Smooth muscle cell (in vitro differentiated cells): ENCODE data around the gene VIT. TPM values are rescaled to one million over a fixed set of nuclear protein-coding genes. Genes with fewer than 3 reads are reported as not detected.

ENCODE experiments used
- DNase-seq: peaks from one replicate; lab custom pipeline; 2025; ENCODE audit not compliant: unreplicated experiment; lab: John Stamatoyannopoulos, UW
- H2AFZ ChIP-seq: fragments of 200-600 bp; sonication (generic); 2 replicates; pipeline ENCODE4 v1.6.0; 2016; ENCODE audit warnings: antibody characterized with exemption, low read depth, mild to moderate bottlenecking
- H3F3A ChIP-seq: fragments of 200-600 bp; sonication (generic); 2 replicates; pipeline ENCODE4 v1.6.0; 2017; ENCODE audit warnings: antibody characterized with exemption, low read depth
- H3K27ac ChIP-seq: fragments of 200-600 bp; sonication (generic); 2 replicates; pipeline ENCODE4 v1.5.1; 2016; ENCODE audit warnings: low read depth, mild to moderate bottlenecking
- H3K27me3 ChIP-seq: fragments of 200-600 bp; sonication (generic); 2 replicates; pipeline ENCODE4 v1.6.1; 2016; ENCODE audit warnings: low read depth, mild to moderate bottlenecking
- H3K36me3 ChIP-seq: fragments of 200-600 bp; sonication (generic); 2 replicates; pipeline ENCODE4 v1.5.1; 2016; ENCODE audit warnings: low read depth
- H3K4me1 ChIP-seq: fragments of 200-600 bp; sonication (generic); 2 replicates; pipeline ENCODE4 v1.5.1; 2016; ENCODE audit warnings: low read depth
- H3K4me2 ChIP-seq: fragments of 200-600 bp; sonication (generic); 2 replicates; pipeline ENCODE4 v1.6.0; 2016; ENCODE audit warnings: mild to moderate bottlenecking
- H3K4me3 ChIP-seq: fragments of 200-600 bp; sonication (generic); 2 replicates; pipeline ENCODE4 v1.5.1; 2016; ENCODE audit warnings: mild to moderate bottlenecking
- H3K79me2 ChIP-seq: fragments of 200-600 bp; sonication (generic); 2 replicates; pipeline ENCODE4 v1.6.0; 2016; ENCODE audit warnings: low read depth, mild to moderate bottlenecking
- H3K9ac ChIP-seq: fragments of 200-600 bp; sonication (generic); 2 replicates; pipeline ENCODE4 v1.6.0; 2016; ENCODE audit warnings: low read depth
- H3K9me3 ChIP-seq: fragments of 200-600 bp; sonication (generic); replicated peaks from 2 replicates; pipeline ENCODE4 v1.5.1; 2016; ENCODE audit warnings: low read depth
- H4K20me1 ChIP-seq: fragments of 200-600 bp; sonication (generic); 2 replicates; pipeline ENCODE4 v1.6.0; 2016; ENCODE audit warnings: low read depth
- CTCF ChIP-seq: fragments of 200-600 bp; sonication (generic); IDR thresholded peaks from 2 replicates; pipeline ENCODE4 v1.5.1; 2017; ENCODE audit warnings: borderline replicate concordance, mild to moderate bottlenecking, antibody characterized with exemption; ENCODE audit not compliant: insufficient read depth, poor library complexity, severe bottlenecking
- WGBS: methylation state at CpG from one replicate; pipeline ENCODE4 v1.1.7; 2016; ENCODE audit warnings: low lambda C conversion rate; 5-methylcytosine and 5-hydroxymethylcytosine counted together
- polyA plus RNA-seq: library from polyadenylated mRNA; unstranded; fragments of >200 nt; fragmentation: Nextera tagmentation; extraction: Ambion mirVana; gene quantifications from 2 replicates; pipeline ENCODE4 v1.2.1, GENCODE V29; 2016
- total RNA-seq: library from RNA; depleted of rRNA; stranded (reverse); fragments of >200 nt; gene quantifications from 2 replicates; pipeline ENCODE4 v1.2.3, GENCODE V29; 2014

VIT gene
- total and polyA plus RNA-seq, 2 experiments from 2014 or later = 0.13 TPM; not detected in 1

- Histone ChIP-seq H3K9ac (no peak overlapping the region), H3K27ac (no peak overlapping the region), H3K27me3 (no peaks in the 10 kb centered on the region), H3K9me3 (no peaks in the 10 kb centered on the region), H3K4me2 (no peak overlapping the region), H3K79me2 (no peaks in the 10 kb centered on the region), H3K4me3 (no peak overlapping the region), H4K20me1 (no peaks in the 10 kb centered on the region), H3K36me3 (no peaks in the 10 kb centered on the region), H2AFZ (no peak overlapping the region), H3K4me1 (no peaks in the 10 kb centered on the region), H3F3A (no peaks in the 10 kb centered on the region)
- DNase-seq = no peak
- WGBS = 38% methylated on average over 5 of the region's 5 CpGs
- no peak for TF ChIP-seq CTCF
Measured at GRCh38 chr2:36834731-36835524, 138.4 kb downstream of the VIT start.

- Histone ChIP-seq H3K9me3 (no peaks in the 10 kb centered on the region), H3K36me3 (no peaks in the 10 kb centered on the region), H3K27me3 (no peaks in the 10 kb centered on the region), H3K27ac (no peak overlapping the region), H3K79me2 (no peaks in the 10 kb centered on the region), H3K4me1 (no peaks in the 10 kb centered on the region), H3K4me2 (no peak overlapping the region), H3F3A (no peaks in the 10 kb centered on the region), H3K9ac (no peak overlapping the region), H2AFZ (no peak overlapping the region), H4K20me1 (no peaks in the 10 kb centered on the region), H3K4me3 (no peak overlapping the region)
- no peak for TF ChIP-seq CTCF
- 89% methylated on average over 4 of the region's 4 CpGs for WGBS
- no peak for DNase-seq
Measured at GRCh38 chr2:36839976-36840617, 143.6 kb downstream of the VIT start.

- Histone ChIP-seq H3K79me2 (no peaks in the 10 kb centered on the region), H3K9me3 (no peaks in the 10 kb centered on the region), H3K36me3 (peaks cover 3% of the 10 kb centered on the region), H3K27ac (no peak overlapping the region), H4K20me1 (no peaks in the 10 kb centered on the region), H3K9ac (no peak overlapping the region), H3K4me1 (no peaks in the 10 kb centered on the region), H3K27me3 (no peaks in the 10 kb centered on the region), H2AFZ (no peak overlapping the region), H3K4me2 (no peak overlapping the region), H3F3A (no peaks in the 10 kb centered on the region), H3K4me3 (no peak overlapping the region)
- DNase-seq = no peak
- no peak for TF ChIP-seq CTCF
Measured at GRCh38 chr2:36843838-36844237, 147.3 kb downstream of the VIT start.
